AG04450 (cell line): ENCODE results near the gene CADM2. TPM values are rescaled to one million over a fixed set of nuclear protein-coding genes. Genes with fewer than 3 reads are reported as not detected.

ENCODE experiments used
- CTCF ChIA-PET: fragments of 300-600, 350-600 bp; formaldehyde crosslinking; extraction: SDS; loops from one replicate; lab custom pipeline; 2022; ENCODE audit warnings: antibody characterized with exemption, inconsistent platforms; lab: Charles Lee
- POLR2A ChIA-PET: fragments of 350-600 bp; formaldehyde crosslinking; extraction: SDS; loops from one replicate; lab custom pipeline; 2021; ENCODE audit warnings: antibody characterized with exemption, inconsistent platforms; lab: Yijun Ruan, JAX
- DNase-seq: peaks from one replicate; pipeline ENCODE4 v3.0.0-alpha.2; 2011; ENCODE audit warnings: low read depth, low spot score
- H3K27ac ChIP-seq: one replicate; pipeline ENCODE4 v1.5.1; 2012; ENCODE audit warnings: low read depth, low read length, control low read depth
- H3K27me3 ChIP-seq: one replicate; pipeline ENCODE4 v1.6.0; 2012; ENCODE audit warnings: low read length; ENCODE audit not compliant: control insufficient read depth, insufficient read depth
- H3K4me3 ChIP-seq: 2 replicates; pipeline ENCODE4 v1.5.1; 2011; ENCODE audit warnings: mild to moderate bottlenecking, low read depth, low read length, control low read depth
- H3K9me3 ChIP-seq: 2 replicates; pipeline ENCODE4 v1.5.1; 2012; ENCODE audit warnings: low read length; ENCODE audit not compliant: control insufficient read depth, insufficient read depth
- polyA plus RNA-seq: library from polyadenylated mRNA; depleted of rRNA; stranded (reverse); fragments of >200 nt; gene quantifications from 2 replicates; pipeline ENCODE4 v1.2.3, GENCODE V29; 2011
- TF ChIP-seq, protein P1 (sequence below): IDR thresholded peaks from 2 replicates; pipeline ENCODE4 v1.5.1; 2011; ENCODE audit warnings: low read depth, low read length, control low read depth, inconsistent platforms

CADM2 gene
- polyA plus RNA-seq, 1 experiment = not detected

DNA sequence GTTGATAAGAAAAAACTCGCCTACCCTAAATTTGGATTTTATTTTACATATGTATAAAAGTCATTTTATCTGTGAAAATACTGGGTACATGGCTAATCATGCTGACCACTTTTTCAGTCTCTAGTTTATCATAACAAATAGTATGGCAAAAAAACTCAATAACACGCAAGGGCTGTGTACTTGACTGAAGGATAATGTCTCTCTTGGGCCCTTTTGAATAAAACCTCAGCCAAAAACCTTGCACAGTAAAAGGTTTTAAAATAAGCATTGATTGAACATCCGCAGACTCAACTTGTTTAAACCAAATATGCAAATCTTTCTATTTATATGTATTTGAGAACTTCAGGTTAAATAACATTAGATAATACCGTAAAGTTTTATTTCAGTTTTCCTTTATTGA, 285.3 kb downstream of the CADM2 start:
- Histone ChIP-seq H3K27me3 (no peaks in the 10 kb centered on the region), H3K27ac (no peak overlapping the region), H3K9me3 (no peaks in the 10 kb centered on the region), H3K4me3 (no peak overlapping the region)
- ChIA-PET POLR2A (no interaction called here), CTCF (no interaction called here)
- TF ChIP-seq, protein P1, sequence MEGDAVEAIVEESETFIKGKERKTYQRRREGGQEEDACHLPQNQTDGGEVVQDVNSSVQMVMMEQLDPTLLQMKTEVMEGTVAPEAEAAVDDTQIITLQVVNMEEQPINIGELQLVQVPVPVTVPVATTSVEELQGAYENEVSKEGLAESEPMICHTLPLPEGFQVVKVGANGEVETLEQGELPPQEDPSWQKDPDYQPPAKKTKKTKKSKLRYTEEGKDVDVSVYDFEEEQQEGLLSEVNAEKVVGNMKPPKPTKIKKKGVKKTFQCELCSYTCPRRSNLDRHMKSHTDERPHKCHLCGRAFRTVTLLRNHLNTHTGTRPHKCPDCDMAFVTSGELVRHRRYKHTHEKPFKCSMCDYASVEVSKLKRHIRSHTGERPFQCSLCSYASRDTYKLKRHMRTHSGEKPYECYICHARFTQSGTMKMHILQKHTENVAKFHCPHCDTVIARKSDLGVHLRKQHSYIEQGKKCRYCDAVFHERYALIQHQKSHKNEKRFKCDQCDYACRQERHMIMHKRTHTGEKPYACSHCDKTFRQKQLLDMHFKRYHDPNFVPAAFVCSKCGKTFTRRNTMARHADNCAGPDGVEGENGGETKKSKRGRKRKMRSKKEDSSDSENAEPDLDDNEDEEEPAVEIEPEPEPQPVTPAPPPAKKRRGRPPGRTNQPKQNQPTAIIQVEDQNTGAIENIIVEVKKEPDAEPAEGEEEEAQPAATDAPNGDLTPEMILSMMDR = no peak
- no peak for DNase-seq

DNA sequence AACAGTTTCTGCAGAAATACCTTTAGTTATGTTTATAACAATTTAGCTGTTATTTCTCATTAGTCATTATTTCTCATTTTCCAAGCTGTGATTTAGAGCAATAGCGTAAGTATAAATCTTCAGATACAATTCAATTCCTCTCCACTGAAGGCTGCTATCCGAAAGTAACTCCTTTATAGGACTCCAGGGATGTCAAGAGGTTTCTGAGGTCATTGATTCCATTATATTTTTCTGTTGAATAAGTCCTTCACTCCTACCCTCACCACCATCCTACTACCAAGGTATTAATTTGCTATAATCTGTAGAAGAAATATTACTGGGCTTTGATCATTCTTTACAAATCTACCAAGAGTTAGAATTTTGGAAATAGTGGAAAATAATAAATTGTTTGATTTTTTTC, 285.7 kb downstream of the CADM2 start:
- POLR2A ChIA-PET = no interaction called here
- Histone ChIP-seq H3K4me3 (no peak overlapping the region), H3K9me3 (no peaks in the 10 kb centered on the region), H3K27ac (no peak overlapping the region), H3K27me3 (no peaks in the 10 kb centered on the region)
- CTCF ChIA-PET = no interaction called here
- no peak for DNase-seq
- TF ChIP-seq, protein P1 = no peak

DNA sequence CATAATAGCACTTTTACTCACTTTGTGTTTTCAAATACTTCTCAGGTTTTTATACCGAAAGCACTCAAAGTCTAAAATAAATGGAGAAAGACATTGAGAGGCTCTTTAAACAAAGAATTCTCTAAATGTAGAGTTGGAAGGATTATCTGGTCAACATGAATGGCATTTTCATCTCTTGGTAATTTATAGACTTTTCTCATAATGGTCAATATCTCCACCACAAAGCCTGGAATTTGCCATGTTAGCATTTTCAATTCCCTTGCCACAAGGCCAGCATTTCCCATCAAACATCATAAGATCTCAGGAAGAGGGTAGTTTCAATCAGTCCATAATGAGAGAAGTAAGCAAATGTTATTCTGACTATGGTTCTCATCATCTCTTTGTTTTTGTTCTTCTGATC, 293.0 kb downstream of the CADM2 start:
- no peak for DNase-seq
- ChIA-PET CTCF (no interaction called here), POLR2A (no interaction called here)
- H3K4me3 ChIP-seq = no peak overlapping the region
- TF ChIP-seq, protein P1 = no peak
- no peaks in the 10 kb centered on the region for H3K9me3 ChIP-seq
- H3K27me3 ChIP-seq = no peaks in the 10 kb centered on the region
- no peak overlapping the region for H3K27ac ChIP-seq

DNA sequence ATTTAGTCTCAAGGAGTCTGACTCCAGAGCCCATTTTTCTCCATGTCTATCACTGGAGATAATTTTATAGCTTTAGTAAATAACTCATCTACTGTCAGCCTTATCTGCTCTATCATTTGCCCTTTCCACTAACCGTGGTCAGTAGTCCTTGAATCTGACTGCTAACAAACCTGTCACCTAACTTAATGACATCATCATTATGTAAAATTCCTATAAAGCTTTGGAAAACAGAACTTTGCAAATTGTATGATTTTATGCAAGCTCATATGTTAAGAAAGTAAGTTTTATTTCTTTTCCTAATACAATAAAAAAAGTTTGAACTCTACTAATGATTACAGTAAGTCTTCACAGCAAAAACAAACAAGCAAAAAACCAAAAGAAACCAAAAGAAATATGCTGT, 293.9 kb downstream of the CADM2 start:
- TF ChIP-seq, protein P1 = no peak
- no peaks in the 10 kb centered on the region for H3K27me3 ChIP-seq
- POLR2A ChIA-PET = no interaction called here

DNA sequence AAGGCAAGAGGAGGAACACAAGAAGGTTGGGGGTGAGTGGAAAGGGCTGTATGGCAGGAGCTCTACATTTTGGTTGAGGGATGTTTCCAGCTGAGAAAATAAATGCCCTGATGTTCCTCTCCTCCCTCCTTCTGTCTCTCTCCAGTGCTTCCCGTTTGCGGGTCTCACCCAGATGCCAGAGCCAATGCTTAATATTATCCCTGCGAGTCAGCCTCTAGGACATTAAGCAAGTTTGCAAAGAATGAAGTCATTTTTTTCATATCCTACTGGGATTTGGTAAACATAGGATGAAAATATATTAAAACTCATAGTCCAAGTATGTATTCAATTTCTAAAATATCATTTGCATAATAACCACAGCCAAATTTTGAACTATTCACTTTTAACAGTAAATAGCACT, 295.9 kb downstream of the CADM2 start:
- Histone ChIP-seq H3K27ac (no peak overlapping the region), H3K9me3 (no peaks in the 10 kb centered on the region), H3K4me3 (no peak overlapping the region), H3K27me3 (no peaks in the 10 kb centered on the region)
- ChIA-PET POLR2A (no interaction called here), CTCF (no interaction called here)
- TF ChIP-seq, protein P1 = no peak
- no peak for DNase-seq

More for the DNA sequence above, 293.9 kb downstream of the CADM2 start:
- no peak overlapping the region for H3K27ac ChIP-seq
- no peak for DNase-seq
- no peaks in the 10 kb centered on the region for H3K9me3 ChIP-seq
- CTCF ChIA-PET = no interaction called here
- no peak overlapping the region for H3K4me3 ChIP-seq
